Effector CD4-positive, alpha-beta T cell (primary cell): ENCODE measurements around the gene MT1M.

ENCODE experiments used
- DNase-seq: peaks from one replicate; pipeline ENCODE4 v3.0.0-alpha.2; 2020

The MT1M gene

DNA sequence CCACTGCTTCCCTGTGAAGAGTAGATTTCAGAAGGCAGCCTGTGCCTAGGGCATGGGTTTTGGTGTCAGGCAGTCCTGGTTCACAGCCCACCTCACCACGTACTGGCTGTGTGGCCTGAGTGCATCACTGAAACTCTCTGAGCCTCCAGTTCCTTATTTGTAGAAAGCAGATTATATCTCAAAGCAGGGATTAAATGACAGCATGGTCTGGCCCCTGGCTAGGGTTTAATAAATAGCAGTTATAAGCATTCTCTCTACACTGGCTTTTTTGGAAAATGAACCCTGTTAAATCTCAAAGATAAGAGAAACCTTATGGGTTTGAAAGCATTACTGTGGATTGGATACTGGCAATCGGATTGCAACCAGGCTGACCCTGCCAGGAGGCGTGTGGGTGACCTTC lies 2.9 kb upstream of the MT1M start:
- DNase-seq = no peak

- no peak for DNase-seq
Measured at GRCh38 chr16:56630134-56630533, 2.3 kb upstream of the MT1M start.

GRCh38 chr16:56631197-56631596 lies 1.3 kb upstream of the MT1M start:
- no peak for DNase-seq

GRCh38 chr16:56631832-56632155 lies 665 bp upstream of the MT1M start:
- DNase-seq = no peak

DNA sequence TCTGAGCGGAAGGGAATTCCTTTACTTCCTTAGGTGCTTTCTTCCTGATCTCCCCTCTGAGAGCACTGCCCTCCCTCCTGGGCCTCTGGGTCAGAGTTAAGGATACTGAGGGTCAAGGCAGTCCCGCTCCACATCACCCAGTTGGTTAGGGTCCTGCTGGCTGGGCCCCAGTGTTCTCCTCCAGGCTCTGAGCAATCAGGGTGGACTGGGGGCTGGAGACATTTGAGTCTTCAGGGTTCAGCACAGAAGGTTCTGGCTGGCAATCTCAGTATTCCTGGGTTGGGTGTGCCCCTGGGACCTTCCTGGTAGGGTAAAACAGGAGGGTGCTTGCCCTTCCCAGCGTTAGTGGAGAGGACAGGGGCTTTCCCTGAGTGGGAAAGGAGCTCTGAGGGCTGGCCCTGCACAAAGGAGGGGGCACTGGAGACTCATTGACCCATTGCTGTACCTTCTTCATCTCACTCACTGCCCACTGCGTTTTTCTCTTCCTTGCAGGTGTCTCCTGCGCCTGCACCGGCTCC lies 448 bp downstream of the MT1M start:
- DNase-seq = no peak

GRCh38 chr16:56633535-56633934 lies 1.1 kb downstream of the MT1M start:
- no peak for DNase-seq

DNA sequence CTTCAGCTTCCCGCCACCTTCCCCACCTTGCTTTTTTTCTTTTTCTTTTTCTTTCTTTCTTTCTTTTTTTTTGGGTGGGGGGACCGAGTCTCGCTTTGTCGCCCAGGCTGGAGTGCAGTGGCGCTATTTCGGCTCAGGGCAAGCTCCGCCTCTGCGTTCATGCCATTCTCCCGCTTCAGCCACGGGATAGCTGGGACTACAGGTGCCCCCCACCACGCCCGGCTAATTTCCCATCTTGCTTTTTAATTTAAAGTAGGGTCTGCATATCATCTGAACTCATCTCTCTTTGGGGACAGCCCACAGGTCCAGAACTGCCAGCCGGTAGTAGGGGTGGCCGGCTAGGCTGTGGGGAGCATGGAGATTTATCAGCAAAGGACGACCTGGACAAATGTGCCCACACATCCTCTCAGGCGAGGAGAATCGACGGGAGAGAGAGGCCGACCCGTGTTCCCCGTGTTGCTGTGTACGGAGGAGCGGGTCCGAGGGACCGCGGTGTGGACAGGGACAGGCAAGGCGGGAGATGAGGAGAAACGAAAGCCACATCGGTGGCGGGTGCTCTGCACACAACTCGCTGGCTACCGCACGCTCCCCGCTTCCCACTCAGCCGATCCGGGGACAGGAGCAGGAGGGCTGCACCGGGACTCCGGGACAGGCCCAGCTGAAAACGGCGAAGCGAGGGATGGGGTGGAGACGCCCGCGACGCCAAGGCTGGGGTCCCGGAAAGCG lies 2.4 kb downstream of the MT1M start:
- no peak for DNase-seq

DNA sequence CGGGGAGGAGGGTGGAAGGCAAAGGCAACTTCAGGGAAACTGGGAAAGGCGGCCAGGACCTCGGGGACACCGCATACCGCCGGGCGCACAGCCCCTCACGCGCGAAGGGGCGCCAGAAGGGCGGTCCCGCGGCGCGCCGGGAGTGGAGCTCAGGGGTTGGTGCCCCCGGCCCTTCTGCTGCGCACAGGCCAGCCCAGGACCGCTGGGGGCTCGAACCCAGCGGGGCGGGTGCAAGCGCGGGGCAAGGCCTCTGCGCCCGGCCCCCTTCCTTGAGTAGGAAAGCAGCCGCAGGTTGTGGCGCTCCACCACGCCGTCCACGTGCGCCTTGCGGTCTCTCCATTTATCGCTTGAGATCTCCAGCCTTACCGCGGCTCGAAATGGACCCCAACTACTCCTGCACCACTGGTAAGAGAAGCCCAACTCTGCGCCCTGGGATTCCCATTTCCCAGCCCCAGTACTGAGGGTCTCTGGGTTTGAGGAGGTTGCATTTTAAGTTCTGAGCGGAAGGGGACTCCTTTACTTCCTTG lies 3.0 kb downstream of the MT1M start:
- DNase-seq = no peak

- DNase-seq = no peak
Measured at GRCh38 chr16:56636616-56637413, 4.4 kb downstream of the MT1M start.

DNA sequence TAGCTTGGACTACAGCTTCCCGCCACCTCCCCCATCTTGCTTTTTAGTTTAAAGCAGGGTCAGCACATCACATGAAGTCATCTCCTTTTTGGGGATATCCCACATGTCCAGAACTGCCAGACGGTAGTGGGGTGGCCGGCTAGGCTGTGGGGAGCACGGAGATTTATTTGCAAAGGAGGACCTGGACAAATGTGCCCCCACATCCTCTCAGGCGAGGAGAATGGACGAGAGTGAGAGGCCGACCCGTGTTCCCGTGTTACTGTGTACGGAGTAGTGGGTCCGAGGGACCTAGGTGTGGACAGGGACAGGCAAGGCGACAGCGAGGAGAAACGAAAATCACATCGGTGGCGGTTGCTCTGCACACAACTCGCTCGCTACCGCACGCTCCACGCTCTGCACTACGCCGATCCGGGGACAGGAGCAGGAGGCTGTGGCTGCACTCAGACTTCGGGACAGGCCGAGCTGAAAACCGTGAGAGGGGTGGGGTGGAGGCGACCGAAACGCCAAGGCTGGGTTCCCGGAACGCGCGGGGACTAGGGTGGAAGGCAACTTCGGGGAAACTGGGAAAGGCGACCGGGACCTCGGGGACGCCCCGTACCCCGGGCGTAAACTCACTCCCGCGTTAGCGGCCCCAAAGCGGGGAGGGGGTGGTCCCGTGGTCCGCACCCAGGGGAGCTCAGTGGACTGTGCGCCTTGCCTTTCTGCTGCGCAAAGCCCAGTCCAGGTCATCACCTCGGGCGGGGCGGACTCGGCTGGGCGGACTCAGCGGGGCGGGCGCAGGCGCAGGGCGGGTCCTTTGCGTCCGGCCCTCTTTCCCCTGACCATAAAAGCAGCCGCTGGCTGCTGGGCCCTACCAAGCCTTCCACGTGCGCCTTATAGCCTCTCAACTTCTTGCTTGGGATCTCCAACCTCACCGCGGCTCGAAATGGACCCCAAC lies 5.6 kb downstream of the MT1M start, which contains the start of gene MT1A:
MT1A (plus strand) TSS at position 853 of the 937 bp plus-strand sequence; CDS start at position 926, 73 bp downstream.
- no peak for DNase-seq

- DNase-seq = no peak
Measured at GRCh38 chr16:56639045-56639444, 6.6 kb downstream of the MT1M start.

DNA sequence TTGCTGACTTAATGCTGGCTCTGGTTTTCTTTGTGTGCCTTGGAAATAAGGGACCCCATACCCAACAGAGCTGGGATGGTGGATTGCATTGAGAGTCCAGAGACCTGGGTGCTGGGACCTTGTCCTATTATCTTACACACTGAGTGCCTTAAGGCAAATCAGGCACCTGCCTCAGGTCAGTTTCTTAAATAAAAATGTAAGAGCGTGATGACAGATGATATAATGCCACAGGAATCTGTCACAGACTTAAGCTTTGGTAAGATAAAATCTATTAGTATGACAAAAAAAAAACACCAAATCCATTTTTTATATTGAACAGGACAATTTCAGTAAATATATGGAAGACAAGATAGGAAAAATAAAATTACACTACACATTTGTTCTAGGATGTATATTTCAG lies 7.6 kb downstream of the MT1M start:
- DNase-seq = no peak

DNA sequence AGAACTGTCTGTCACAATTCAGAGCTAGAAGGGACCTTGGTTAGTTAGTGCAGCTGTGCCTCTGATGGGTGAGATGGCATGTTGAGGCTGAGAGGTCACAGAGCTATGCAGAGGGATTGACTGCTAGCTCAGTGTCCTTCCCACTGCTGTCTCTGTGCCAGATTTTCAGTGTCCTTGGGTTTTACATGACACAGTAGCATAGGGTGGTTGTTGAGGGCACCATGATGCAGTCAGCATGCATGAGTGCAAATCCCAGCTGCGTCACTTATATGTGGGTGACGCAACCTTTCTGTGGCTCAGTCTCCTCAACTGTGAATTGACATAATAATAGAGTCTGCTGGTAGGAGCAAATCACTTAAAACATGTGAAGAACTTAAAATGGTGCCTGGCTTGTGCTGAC lies 8.7 kb downstream of the MT1M start:
- no peak for DNase-seq

DNA sequence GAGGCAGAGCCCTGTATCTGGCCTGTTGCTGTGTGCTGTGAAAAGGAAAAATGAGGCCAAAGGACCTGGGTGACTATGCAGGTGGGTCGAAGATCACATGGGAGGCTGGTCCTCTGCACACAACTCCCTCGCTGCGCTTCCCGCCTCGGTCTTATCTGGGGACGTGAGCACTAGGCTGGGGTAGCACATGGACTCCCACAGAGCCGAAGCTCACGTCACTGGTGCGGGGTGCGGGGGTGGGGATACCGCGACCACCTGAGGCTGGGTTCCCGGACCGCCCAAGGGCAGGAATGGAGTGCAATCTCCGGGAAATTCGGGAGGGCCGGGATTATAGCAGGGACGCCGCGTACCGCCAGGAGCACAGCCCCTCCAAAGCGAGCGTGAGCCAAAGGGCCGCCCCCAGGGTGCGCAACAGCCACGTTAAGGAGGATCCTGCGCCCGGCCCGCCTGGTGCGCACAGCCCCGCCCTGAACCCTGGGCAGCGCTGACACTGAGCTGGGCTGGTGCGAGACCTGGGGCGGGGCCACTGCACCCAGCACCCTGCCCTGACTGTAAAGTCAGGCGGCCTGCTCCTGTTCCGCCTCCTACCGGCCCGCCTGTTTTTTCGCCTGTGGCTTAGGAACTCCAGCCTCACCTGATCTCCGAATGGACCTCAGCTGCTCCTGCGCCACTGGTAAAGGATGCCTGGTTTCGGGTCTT lies 10.8 kb downstream of the MT1M start:
- peak; percentile 58 for DNase-seq

GRCh38 chr16:56643833-56644232 lies 11.4 kb downstream of the MT1M start:
- DNase-seq = no peak

GRCh38 chr16:56645311-56645710 lies 12.9 kb downstream of the MT1M start:
- DNase-seq = no peak

GRCh38 chr16:56645838-56646237 lies 13.4 kb downstream of the MT1M start:
- DNase-seq = no peak

DNA sequence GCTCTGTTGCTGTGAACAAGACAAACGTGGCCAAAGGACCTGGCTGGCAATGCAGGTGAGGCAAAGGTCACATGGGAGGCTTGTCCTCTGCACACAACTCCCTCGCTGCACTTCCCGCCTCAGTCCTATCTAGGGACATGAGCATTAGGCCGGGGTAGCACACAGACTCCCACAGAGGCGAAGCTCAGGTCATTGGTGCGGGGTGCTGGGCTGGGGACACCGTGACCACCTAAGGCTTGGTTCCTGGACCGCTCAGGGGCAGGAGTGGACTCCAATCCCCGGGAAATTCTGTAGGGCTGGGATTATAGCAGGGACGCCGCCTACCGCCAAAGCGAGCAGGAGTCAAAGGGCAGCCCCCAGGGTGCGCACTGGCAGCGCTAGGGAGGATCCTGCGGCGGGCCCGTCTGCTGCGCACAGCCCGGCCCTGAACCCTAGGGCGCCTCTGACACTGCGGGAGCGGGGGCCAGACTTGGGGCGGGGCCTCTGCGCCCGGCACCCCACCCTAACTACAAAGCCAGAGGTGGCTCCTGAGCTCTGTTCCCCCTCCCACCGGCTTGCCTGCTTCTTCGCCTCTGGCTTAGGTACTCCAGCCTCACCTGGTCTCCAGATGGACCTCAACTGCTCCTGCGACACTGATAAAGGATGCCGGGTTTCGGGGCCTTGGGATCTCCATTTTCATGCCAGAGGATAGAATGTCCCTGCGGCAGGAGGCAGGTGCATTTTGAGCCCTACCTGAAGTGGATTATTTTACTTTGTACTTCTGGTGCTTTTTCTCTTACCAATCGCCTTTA lies 15.4 kb downstream of the MT1M start:
- DNase-seq = no peak

- no peak for DNase-seq
Measured at GRCh38 chr16:56649271-56649670, 16.8 kb downstream of the MT1M start.

GRCh38 chr16:56649820-56650219 lies 17.4 kb downstream of the MT1M start:
- DNase-seq = no peak

GRCh38 chr16:56651586-56651985 lies 19.1 kb downstream of the MT1M start, which contains the start of gene MT1B:
Gene MT1B, plus strand, starts transcription at chr16:56651886. Its CDS starts 68 bp downstream, at chr16:56651954.
- DNase-seq = no peak
